Thyroid gland (tissue), 4 donors: Measurements from ENCODE around the gene CBFA2T2. TPM values are rescaled to one million over a fixed set of nuclear protein-coding genes. Genes with fewer than 3 reads are reported as not detected.

ENCODE experiments used
- DNase-seq, 2 donors: peaks; one replicate each; pipeline ENCODE4 v3.0.0-alpha.2; 2019
- H3K27ac ChIP-seq, 3 donors: fragments of 200-600 bp; sonication (generic); 1 replicate in 2 of 3; 2 replicates in 1 of 3; pipeline ENCODE4 v1.5.1; 2016 to 2019; ENCODE audit warnings: mild to moderate bottlenecking in 1 of 3, moderate library complexity in 1 of 3
- H3K27me3 ChIP-seq: fragments of 200-600 bp; sonication (generic); one replicate; pipeline ENCODE4 v1.5.1; 2019
- H3K36me3 ChIP-seq, 2 donors: fragments of 200-600 bp; sonication (generic); one replicate each; pipeline ENCODE4 v1.5.1; 2016 to 2019
- H3K4me1 ChIP-seq, 2 donors: fragments of 200-600 bp; sonication (generic); one replicate each; pipeline ENCODE4 v1.5.1; 2017 to 2019
- H3K4me3 ChIP-seq, 3 donors: fragments of 200-600 bp; sonication (generic); replicated peaks in 1 of 3; 1 replicate in 2 of 3; 2 replicates in 1 of 3; pipeline ENCODE4 v1.5.1; 2016; ENCODE audit warnings: mild to moderate bottlenecking in 1 of 3
- H3K9me3 ChIP-seq: fragments of 200-600 bp; sonication (generic); one replicate; pipeline ENCODE4 v1.5.1; 2017
- CTCF ChIP-seq, 6 experiments: fragments of 200-600 bp in 3 of 6; fragments of 450-650 bp in 3 of 6; sonication (generic) in 3 of 6; IDR thresholded peaks; one replicate each; pipeline ENCODE4 v1.5.1; 2016 to 2019; ENCODE audit warnings: antibody characterized with exemption in 6 of 6, mild to moderate bottlenecking in 2 of 6, inconsistent platforms in 1 of 6, moderate library complexity in 1 of 6
- POLR2A ChIP-seq, 2 donors: fragments of 450-650 bp; IDR thresholded peaks; one replicate each; pipeline ENCODE4 v1.6.1; 2017; ENCODE audit warnings: antibody characterized with exemption in 2 of 2, mild to moderate bottlenecking in 2 of 2, moderate library complexity in 1 of 2
- WGBS, 2 donors: methylation state at CpG; one replicate each; pipeline ENCODE4 v1.1.5; 2017; 5-methylcytosine and 5-hydroxymethylcytosine counted together
- intact Hi-C: fragments of 100-400 bp; cut with DNase I; formaldehyde crosslinking; loops from one replicate; pipeline ENCODE4 v1.15.1; 2023
- total RNA-seq, 4 donors: library from RNA; depleted of rRNA; stranded (reverse); fragments of >200 nt; gene quantifications; one replicate each; pipeline ENCODE4 v1.2.3, GENCODE V29; 2016

The CBFA2T2 gene
- total RNA-seq, 4 donors from 2014 or later = 29.7 to 57.3 (median 35.8) TPM

- no peaks in the 10 kb centered on the region for H3K9me3 ChIP-seq
- TF ChIP-seq POLR2A (IDR thresholded peaks at IDR 0.05) = no peak
- TF ChIP-seq CTCF (IDR thresholded peaks at IDR 0.05) = no peak
- no peak overlapping the region for H3K27ac ChIP-seq
- H3K27me3 ChIP-seq = no peaks in the 10 kb centered on the region
- WGBS, 2 donors = 97 to 98% methylated on average over 4 of the region's 4 CpGs
- peaks cover 0 to 6% of the 10 kb centered on the region in 2 donors for H3K4me1 ChIP-seq
- H3K36me3 ChIP-seq = no peaks in the 10 kb centered on the region
- no peak overlapping the region for H3K4me3 ChIP-seq
- DNase-seq = no peak
- intact Hi-C loops = no loop called here
Observed at GRCh38 chr20:33541074-33541473, 51.2 kb downstream of the CBFA2T2 start.

- DNase-seq = no peak
- no peak overlapping the region for H3K4me3 ChIP-seq
- intact Hi-C loops = no loop called here
- H3K9me3 ChIP-seq = no peaks in the 10 kb centered on the region
- H3K4me1 ChIP-seq = peaks cover 0 to 6% of the 10 kb centered on the region in 2 donors
- no peaks in the 10 kb centered on the region for H3K27me3 ChIP-seq
- no peaks in the 10 kb centered on the region for H3K36me3 ChIP-seq
- no peak for TF ChIP-seq CTCF (IDR thresholded peaks at IDR 0.05)
- no peak for TF ChIP-seq POLR2A (IDR thresholded peaks at IDR 0.05)
- 100% methylated on average over 1 of the region's 1 CpG for WGBS, 2 donors
- no peak overlapping the region for H3K27ac ChIP-seq
Observed at GRCh38 chr20:33541797-33542196, 51.9 kb downstream of the CBFA2T2 start.

- TF ChIP-seq POLR2A (IDR thresholded peaks at IDR 0.05) (no peak), CTCF (IDR thresholded peaks at IDR 0.05) (no peak)
- Histone ChIP-seq H3K27ac (no peak overlapping the region), H3K4me1 (no peaks in the 10 kb centered on the region), H3K4me3 (no peak overlapping the region), H3K9me3 (no peaks in the 10 kb centered on the region), H3K36me3 (no peaks in the 10 kb centered on the region), H3K27me3 (no peaks in the 10 kb centered on the region)
- intact Hi-C loops = no loop called here
- DNase-seq = no peak
Observed at GRCh38 chr20:33545763-33546162, 55.9 kb downstream of the CBFA2T2 start.

- DNase-seq = no peak
- H3K4me1 ChIP-seq = peaks cover 5% of the 10 kb centered on the region in 2 donors
- WGBS, 2 donors = 98 to 99% methylated on average over 2 of the region's 2 CpGs
- no peak overlapping the region for H3K27ac ChIP-seq
- no peaks in the 10 kb centered on the region for H3K27me3 ChIP-seq
- no peak overlapping the region for H3K4me3 ChIP-seq
- TF ChIP-seq POLR2A (IDR thresholded peaks at IDR 0.05) = no peak
- no peak for TF ChIP-seq CTCF (IDR thresholded peaks at IDR 0.05)
- no peaks in the 10 kb centered on the region for H3K9me3 ChIP-seq
- no peaks in the 10 kb centered on the region for H3K36me3 ChIP-seq
- intact Hi-C loops = no loop called here
Observed at GRCh38 chr20:33549229-33549999, 59.5 kb downstream of the CBFA2T2 start.

GRCh38 chr20:33551778-33552177, 61.9 kb downstream of the CBFA2T2 start:
- DNase-seq = no peak
- 79 to 90% methylated on average over 1 of the region's 1 CpG for WGBS, 2 donors
- H3K4me3 ChIP-seq = no peak overlapping the region
- peaks cover 7 to 17% of the 10 kb centered on the region in 2 donors for H3K4me1 ChIP-seq
- H3K9me3 ChIP-seq = no peaks in the 10 kb centered on the region
- H3K27ac ChIP-seq = no peak overlapping the region
- H3K27me3 ChIP-seq = no peaks in the 10 kb centered on the region
- intact Hi-C loops = no loop called here
- H3K36me3 ChIP-seq = no peaks in the 10 kb centered on the region
- TF ChIP-seq CTCF (IDR thresholded peaks at IDR 0.05) (no peak), POLR2A (IDR thresholded peaks at IDR 0.05) (no peak)
